NCI-H187 treated with DMSO at 0.1 percent for 48 hours (cell line): ENCODE data around the gene MRPL9.

Experiments
- DNase-seq: peaks from one replicate; lab custom pipeline; 2025; lab: John Stamatoyannopoulos, UW

MRPL9 gene

GRCh38 chr1:151733126-151733525 is 30.2 kb downstream of the MRPL9 start:
- no peak for DNase-seq

DNA sequence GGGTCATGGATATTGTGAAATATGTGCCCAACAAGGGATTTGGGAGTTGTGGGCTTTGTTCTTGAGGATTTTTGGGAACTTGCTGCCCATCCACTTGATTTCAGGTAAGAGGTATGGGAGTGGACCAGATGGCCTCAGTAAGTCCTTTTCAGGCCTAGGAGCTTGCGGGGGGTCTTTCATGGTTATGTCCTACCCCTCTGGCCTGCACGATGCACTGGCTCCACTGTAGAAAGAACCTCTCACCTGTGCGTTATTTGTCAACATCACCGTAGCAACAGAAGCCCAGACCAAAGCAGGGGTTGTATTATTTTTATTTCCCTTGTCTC is 33.4 kb downstream of the MRPL9 start:
- no peak for DNase-seq

GRCh38 chr1:151729157-151729965 is 33.9 kb downstream of the MRPL9 start:
- DNase-seq = no peak

- no peak for DNase-seq
These were observed 34.9 kb downstream of the MRPL9 start for GRCh38 chr1:151728151-151729054.

- no peak for DNase-seq
These were observed 39.4 kb downstream of the MRPL9 start for GRCh38 chr1:151723726-151724370.

DNA sequence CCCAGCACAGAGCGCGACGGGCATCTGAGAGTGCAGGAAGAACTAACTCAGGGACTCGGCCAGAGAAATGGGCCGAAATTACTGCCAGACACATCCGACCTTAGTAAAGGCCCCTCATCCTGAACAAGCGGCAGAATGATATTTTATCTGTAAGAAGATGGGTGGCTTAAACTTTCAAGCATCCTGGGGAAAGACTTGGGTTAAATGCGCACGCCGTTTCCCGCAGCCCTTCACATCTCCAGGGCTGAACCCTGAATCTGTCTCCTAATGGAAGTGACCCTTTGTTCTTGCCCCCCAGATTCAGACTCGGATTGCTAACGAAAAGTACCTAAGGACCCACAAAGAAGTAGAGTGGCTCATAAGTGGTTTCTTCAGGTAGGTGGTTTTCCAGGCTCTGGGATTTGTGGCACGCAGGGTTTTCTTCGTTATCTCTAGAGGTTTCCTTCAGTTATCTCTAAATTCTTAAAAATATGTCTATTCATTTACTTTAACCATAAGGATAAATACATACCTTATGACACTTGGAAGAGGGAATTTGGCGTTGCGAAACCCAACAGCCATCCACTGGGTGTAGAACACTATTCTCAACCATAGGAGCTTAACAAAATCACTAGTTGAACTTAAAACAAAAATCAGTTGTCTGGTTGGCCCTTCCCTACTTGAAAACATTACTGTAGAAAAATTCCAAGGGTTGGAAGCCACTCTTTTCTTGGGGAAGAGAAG is 41.3 kb downstream of the MRPL9 start:
- no peak for DNase-seq

DNA sequence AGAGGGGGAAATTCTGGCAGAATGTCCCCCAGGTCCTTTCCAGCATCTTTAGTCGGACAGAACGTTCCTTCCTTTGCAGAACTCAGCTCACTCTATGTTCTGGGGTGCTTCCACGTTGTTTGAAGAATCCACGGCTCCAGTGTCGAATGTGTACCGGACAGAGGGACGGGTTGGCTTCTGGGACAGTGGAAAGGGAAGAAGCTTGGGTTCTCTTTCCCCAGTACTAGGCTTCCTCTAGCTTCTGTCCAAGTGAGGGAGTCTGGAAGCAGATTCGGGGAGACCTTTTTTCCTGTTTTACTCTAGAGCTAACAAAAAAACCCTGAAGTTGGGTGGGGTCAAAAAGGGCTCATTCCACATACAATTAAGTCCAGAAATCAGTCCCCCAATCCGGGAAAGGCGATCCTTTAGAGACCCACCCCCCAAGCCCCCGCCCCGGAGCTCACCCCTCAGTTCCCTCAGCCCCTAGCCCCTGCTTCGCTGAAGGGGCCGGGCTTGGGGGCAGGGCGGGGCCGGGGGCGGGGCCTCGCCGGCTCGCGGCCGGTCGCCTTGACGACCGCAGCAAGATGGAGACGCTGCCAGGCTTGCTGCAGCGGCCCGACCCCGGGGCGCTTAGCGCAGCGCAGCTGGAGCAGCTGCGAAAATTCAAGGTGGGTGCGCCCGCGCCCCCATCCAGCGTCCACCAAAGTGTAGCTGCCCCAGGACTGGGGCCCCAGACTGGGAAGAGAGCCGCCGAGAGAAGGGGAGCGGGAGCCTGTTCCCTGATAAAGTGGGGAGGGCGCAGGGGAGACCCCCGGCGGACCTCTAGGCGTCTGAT is 42.1 kb downstream of the MRPL9 start, which contains the start of gene RIIAD1:
TSS of gene RIIAD1 (plus strand) at position 549 of the 814 bp plus-strand sequence. CDS start at position 564, 15 bp downstream.
- no peak for DNase-seq

DNA sequence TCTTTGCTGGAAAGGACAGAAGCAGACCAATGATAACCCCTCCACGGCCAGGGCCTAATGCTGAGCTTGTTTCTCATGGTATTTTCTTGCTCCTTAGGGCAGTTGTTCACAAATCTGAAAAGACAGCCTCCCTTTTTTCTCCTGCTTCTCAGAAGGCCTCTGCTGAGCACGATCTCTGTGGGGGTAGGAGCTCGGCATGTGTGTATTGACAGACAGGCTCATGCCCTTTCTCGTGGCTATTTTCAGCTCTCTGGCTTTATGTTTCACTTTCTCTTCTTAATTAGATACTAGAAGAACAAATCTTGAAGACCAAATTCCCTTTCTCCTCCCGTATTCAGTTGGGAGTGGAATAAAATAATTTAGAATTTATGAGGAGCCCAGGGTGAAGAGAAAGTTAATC is 42.7 kb downstream of the MRPL9 start:
- DNase-seq = no peak

DNA sequence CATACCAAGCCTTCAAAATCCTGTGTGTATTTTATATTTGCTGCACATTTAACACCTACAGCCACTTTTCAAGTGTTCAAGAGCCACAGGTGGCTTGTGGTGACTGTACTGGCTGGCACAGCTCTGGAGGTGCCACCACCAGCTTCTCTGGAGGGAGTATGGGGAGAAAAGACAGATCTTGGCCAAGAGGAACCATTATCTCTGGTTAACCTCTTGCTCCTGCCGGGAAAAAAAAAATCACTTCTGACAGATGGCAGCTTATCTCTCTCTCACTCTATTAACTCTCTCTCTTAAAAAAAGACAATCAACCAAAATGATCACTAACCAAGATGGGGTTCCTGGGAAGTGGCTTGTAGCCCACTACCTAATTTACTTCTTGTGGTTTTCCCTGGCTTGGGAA is 43.2 kb downstream of the MRPL9 start:
- DNase-seq = no peak

DNA sequence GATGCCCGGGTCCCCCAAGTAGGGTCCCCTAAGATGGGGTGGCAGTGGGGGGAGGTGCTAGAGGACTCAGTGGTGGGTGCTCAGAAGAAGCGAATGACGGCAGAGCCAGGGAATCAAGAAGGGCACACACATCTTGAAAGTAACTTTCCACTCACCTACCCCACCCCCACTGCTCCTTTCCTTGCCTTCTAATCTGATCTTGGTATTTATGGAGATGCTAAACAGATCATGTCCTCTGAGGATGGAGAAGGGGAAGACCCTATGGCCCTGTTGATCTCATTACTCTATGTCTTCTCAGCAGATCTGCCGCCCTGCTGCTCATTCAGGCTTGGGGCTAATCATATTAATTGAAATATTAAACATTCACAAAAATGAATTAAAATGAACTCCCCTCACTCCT is 44.6 kb downstream of the MRPL9 start:
- no peak for DNase-seq

GRCh38 chr1:151718011-151718431 is 45.3 kb downstream of the MRPL9 start:
- no peak for DNase-seq

DNA sequence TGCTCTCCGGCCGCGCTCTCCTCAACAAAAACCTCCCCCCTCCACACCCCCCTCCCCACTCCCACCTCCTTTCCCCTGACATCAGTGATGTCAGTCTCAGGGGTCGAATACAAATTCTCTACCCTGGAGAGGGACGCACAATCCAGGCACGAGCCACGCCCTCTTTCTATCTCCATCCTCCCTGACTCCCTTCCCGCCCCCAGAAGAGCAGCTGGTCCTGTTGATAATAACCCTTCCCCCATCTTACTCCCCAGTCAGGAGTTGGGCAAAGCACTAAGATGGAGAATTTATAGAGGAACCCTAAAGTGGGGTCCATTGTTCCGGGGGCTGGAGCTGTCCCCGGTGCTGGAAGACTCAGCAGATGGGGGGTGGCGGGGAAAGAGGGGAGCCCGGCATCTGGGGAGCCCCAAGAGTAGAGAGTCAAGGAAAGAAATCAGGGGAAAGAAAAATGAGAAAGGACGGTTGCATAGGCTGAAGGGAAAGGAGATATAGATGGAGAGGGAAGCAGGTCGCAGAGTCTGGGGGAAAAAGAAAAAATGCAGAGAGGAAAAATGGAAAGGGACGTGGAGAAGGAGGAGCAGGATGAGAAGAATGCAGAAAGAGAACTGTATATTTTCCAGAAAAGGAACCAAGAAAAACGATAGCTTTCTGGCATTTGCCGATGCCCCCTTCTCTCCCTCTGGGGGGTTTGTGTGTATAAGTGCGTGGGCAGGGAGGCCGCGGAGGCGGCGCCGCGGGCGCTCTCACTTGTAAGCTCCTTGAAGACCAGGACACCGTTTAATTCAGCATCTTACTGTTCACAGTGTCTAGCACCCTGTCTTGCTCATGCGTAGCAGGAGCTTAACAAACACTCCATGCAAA is 46.3 kb downstream of the MRPL9 start, which contains the start of gene CELF3:
TSS of gene CELF3 (minus strand) at position 33 of the 861 bp plus-strand sequence. CDS start 783 bp downstream, outside the sequence.
- DNase-seq = peak; percentile 100

DNA sequence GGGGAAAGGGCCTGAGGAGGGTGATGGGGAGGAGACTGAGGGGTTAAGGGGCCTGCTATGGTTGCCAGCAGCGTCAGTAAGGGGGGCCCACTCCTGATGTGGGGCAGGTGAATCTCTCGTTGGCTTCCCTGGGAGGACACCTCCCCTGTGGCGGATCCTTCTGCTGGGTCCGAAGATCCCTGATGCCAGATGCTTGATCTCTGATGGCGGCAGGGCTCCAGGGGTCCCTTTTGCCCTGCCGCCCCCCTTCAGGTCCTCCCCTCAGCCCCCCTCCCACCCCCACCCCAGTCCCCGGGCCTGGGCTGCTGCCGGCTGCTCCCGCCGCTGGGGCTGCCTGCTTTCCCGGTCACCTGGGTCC is 46.9 kb downstream of the MRPL9 start:
- no peak for DNase-seq

- DNase-seq = no peak
These were observed 47.4 kb downstream of the MRPL9 start for GRCh38 chr1:151715726-151716404.

DNA sequence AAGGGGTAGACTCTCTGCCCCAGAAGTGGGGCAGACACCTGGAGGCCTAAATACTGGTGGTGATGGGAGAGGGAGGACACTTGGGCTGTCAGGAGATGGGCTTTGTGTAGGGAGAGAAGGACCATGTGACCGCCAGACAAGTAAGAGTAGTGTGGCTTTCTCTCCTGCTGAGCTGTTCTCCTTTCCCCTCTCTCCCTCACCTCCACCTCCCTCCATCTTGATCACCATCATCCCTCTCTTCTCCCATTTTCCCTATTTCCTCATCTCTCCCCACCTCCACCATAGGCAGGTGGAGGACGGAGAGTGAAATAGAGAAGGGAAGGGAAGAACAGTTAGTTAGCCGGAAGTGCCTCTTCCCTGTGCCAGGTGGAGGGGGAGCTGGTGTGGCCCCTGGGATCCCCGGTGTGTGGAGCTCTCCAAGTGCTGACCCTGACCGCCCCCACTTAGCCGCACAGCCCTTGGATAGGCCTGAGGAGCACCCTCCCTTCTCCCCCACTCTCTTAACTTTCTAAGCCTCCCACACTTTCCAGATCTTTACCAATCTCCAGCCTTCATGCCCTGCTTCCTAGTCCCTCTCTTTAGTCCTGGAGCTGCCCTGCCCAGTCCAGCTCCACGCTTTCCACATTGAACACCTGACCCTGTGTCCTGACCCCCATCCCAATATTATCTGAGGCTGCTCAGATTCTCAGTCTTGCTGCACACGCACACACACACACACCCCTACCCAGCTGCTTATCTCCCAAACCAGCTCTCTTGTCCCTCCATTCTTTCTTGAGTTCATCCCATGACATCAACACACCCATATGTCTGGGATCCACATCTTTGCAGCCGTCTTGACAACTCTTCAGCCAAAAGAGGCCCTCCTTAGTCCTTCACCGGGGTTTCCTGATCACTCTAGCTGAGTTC is 48.2 kb downstream of the MRPL9 start:
- DNase-seq = no peak

DNA sequence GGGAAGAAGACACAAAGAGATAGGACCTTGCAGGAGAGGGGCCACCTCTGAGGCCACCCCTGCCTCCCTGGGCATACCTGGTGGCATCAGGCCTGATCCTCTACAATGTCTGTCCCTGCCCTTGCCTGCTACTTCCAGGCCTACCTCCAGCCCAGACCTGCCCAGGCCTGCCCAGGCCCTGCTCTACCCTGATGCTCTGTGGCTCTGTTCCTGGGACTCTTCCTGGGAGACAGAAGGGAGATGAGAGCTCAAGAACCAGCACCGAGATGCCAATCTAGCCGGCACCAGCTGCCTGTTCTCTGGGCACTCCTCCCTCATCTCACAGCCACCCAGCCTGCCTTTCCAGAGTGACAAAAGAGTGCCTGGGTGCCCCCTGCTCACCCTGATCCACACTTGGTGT is 49.4 kb downstream of the MRPL9 start:
- no peak for DNase-seq

GRCh38 chr1:151713044-151713443 is 50.3 kb downstream of the MRPL9 start:
- DNase-seq = no peak

DNA sequence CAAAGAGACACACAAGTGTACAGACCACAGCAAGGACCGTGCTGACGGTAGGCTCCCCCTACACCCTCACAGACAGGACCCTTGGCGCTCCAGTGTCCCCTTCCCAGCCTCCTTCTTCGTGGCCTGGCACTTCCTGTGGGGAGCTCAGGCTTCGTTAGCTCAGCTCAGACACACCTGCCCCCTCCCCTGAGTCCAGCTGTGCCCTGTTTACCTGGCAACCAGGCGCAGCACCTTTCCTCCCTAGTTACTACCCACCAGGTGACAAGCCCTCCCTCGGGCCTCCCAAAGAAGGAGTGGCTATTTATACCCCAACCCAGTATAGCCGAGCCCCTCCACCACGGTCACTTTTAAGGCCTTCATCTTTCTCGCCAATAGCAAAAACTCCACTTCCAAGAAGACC is 51.3 kb downstream of the MRPL9 start:
- no peak for DNase-seq
